Stimulated activated CD4-positive, alpha-beta T cell treated with anti-CD3 and anti-CD28 coated beads, Interleukin-4, amount 100 ng/mL, for 1 hour (primary cell): ENCODE measurements around the gene IL11.

Experiments
- DNase-seq: peaks from one replicate; pipeline ENCODE4 v3.0.0-alpha.2; 2020

The IL11 gene

GRCh38 chr19:55369653-55370304, 484 bp downstream of the IL11 start:
- peak; percentile 41 for DNase-seq

GRCh38 chr19:55368701-55369563, 1.3 kb downstream of the IL11 start:
- DNase-seq, result peak; percentile 27

GRCh38 chr19:55368106-55368505, 2.2 kb downstream of the IL11 start:
- DNase-seq, result no peak

GRCh38 chr19:55366790-55367189, 3.5 kb downstream of the IL11 start:
- no peak for DNase-seq

- DNase-seq, result no peak
Measured at GRCh38 chr19:55365964-55366363, 4.3 kb downstream of the IL11 start.

GRCh38 chr19:55365245-55365644, 5.0 kb downstream of the IL11 start:
- DNase-seq, result no peak

GRCh38 chr19:55362990-55363716, 7.1 kb downstream of the IL11 start, which contains the start of gene GARIN5B:
GARIN5B (minus strand) TSS chr19:55363260; CDS start chr19:55363066, 194 bp downstream.
- no peak for DNase-seq

- DNase-seq, result no peak
Measured at GRCh38 chr19:55362174-55362989, 7.9 kb downstream of the IL11 start.

GRCh38 chr19:55360902-55361301, 9.4 kb downstream of the IL11 start:
- no peak for DNase-seq

GRCh38 chr19:55358943-55359908, 11.0 kb downstream of the IL11 start:
- DNase-seq, result no peak

- DNase-seq, result no peak
Measured at GRCh38 chr19:55358493-55358892, 11.8 kb downstream of the IL11 start.

- no peak for DNase-seq
Measured at GRCh38 chr19:55355213-55355821, 14.9 kb downstream of the IL11 start.

GRCh38 chr19:55354698-55355212, 15.5 kb downstream of the IL11 start, which contains the start of gene COX6B2:
COX6B2 (minus strand) TSS chr19:55354719; CDS start chr19:55354521, 198 bp downstream.
- no peak for DNase-seq

- DNase-seq, result peak; percentile 65
Measured at GRCh38 chr19:55353803-55354697, 16.2 kb downstream of the IL11 start.

- DNase-seq, result no peak
Measured at GRCh38 chr19:55353356-55353802, 16.9 kb downstream of the IL11 start.

- DNase-seq, result no peak
Measured at GRCh38 chr19:55352549-55353145, 17.6 kb downstream of the IL11 start.

GRCh38 chr19:55352040-55352439, 18.2 kb downstream of the IL11 start:
- no peak for DNase-seq

- DNase-seq, result no peak
Measured at GRCh38 chr19:55350620-55351315, 19.5 kb downstream of the IL11 start.
